ENCODE measurements around the gene ZNF789. TPM values are rescaled to one million over a fixed set of nuclear protein-coding genes. Genes with fewer than 3 reads are reported as not detected.

The ZNF789 gene
- total and polyA plus RNA-seq, 9 of the 15 experiments (the other 6 are each of a cell fraction or from before 2014, with no cell fraction given) = 6.1 to 57.0 (median 24.8) TPM

- in situ Hi-C loops (cut with MboI) (no loop called here), intact Hi-C loops (cut with micrococcal nuclease) (loop anchor here (1.0 to 5.0 kb wide), 2 partner anchors 90 to 466 kb away; partner anchors contain the start of gene ZSCAN25)
- ATAC-seq = peak; percentile 90
- no peaks in the 10 kb centered on the region for H3K9me1 ChIP-seq (ENCODE audit: control insufficient read depth, insufficient read depth, low read length)
- H3K9me3 ChIP-seq (replicated peaks; ENCODE audit: control insufficient read depth, insufficient read depth, low read depth, low read length) = peaks cover 12% of the 10 kb centered on the region
- 92% methylated on average over 21 of the region's 21 CpGs for WGBS (ENCODE audit: insufficient coverage, low coverage, missing lambda C conversion rate)
- no peak overlapping the region for H3K27ac ChIP-seq (ENCODE audit: extremely low read depth, low read depth, low read length)
- H3K4me3 ChIP-seq = no peak overlapping the region
- FAIRE-seq = peak; percentile 69
- ChIA-PET CTCF (ENCODE audit: low intra/inter-chr PET ratio) (no interaction called here), POLR2A (interaction anchor here (0.5 to 2.1 kb wide), 12 partner anchors 9 to 393 kb away, joined by 3 to 6 read pairs (median 4); partner anchors contain the start of genes TRIM4 and ZNF655)
- no peak overlapping the region for H2AFZ ChIP-seq (ENCODE audit: low read depth, low read length)
- no peaks in the 10 kb centered on the region for H3K79me2 ChIP-seq (ENCODE audit: control insufficient read depth, insufficient read depth, low read length)
- no TSS peak for BruUV-seq (replicated peaks)
- H3K36me3 ChIP-seq (ENCODE audit: control insufficient read depth, insufficient read depth, low read length) = peaks cover 62% of the 10 kb centered on the region
- no peaks in the 10 kb centered on the region for H3K4me1 ChIP-seq (replicated peaks in 1 of 2; ENCODE audit: control insufficient read depth in 2 of 2, insufficient read depth in 2 of 2, low read length in 2 of 2)
- no peaks in the 10 kb centered on the region for H4K20me1 ChIP-seq (replicated peaks; ENCODE audit: control insufficient read depth, insufficient read depth, low read length)
- H3K27me3 ChIP-seq (ENCODE audit: control insufficient read depth in 2 of 2, insufficient read depth in 2 of 2, low read length in 2 of 2) = no peaks in the 10 kb centered on the region; a peak in 1 of 5 replicates
- H3K9ac ChIP-seq (ENCODE audit: insufficient read depth in 1 of 2, low read depth in 2 of 2, low read length in 2 of 2) = no peak overlapping the region
- DNase-seq (ENCODE audit: extremely low read depth in 1 of 4, low spot score in 3 of 4) = peak in 1 of 4 experiments; percentile 45
- H3K4me2 ChIP-seq (ENCODE audit: insufficient read depth, low read length) = no peak overlapping the region
- no peak for TF ChIP-seq CGGBP1 (CRISPR knock-in tag; IDR thresholded peaks at IDR 0.05)
- TF ChIP-seq GATA2 (CRISPR knock-in tag; IDR thresholded peaks at IDR 0.05) = no peak
- no peak for TF ChIP-seq LEF1 (IDR thresholded peaks at IDR 0.05)
- no peak for TF ChIP-seq POLR3G (IDR thresholded peaks at IDR 0.05; ENCODE audit: extremely low read depth, insufficient read length, insufficient replicate concordance)
- TF ChIP-seq, protein P1, sequence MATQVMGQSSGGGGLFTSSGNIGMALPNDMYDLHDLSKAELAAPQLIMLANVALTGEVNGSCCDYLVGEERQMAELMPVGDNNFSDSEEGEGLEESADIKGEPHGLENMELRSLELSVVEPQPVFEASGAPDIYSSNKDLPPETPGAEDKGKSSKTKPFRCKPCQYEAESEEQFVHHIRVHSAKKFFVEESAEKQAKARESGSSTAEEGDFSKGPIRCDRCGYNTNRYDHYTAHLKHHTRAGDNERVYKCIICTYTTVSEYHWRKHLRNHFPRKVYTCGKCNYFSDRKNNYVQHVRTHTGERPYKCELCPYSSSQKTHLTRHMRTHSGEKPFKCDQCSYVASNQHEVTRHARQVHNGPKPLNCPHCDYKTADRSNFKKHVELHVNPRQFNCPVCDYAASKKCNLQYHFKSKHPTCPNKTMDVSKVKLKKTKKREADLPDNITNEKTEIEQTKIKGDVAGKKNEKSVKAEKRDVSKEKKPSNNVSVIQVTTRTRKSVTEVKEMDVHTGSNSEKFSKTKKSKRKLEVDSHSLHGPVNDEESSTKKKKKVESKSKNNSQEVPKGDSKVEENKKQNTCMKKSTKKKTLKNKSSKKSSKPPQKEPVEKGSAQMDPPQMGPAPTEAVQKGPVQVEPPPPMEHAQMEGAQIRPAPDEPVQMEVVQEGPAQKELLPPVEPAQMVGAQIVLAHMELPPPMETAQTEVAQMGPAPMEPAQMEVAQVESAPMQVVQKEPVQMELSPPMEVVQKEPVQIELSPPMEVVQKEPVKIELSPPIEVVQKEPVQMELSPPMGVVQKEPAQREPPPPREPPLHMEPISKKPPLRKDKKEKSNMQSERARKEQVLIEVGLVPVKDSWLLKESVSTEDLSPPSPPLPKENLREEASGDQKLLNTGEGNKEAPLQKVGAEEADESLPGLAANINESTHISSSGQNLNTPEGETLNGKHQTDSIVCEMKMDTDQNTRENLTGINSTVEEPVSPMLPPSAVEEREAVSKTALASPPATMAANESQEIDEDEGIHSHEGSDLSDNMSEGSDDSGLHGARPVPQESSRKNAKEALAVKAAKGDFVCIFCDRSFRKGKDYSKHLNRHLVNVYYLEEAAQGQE (IDR thresholded peaks at IDR 0.05; ENCODE audit: borderline replicate concordance) = peak; percentile 47; the same call in 1 of the 2 replicates
- TF ChIP-seq, protein P1 (CRISPR knock-in tag; IDR thresholded peaks at IDR 0.05; ENCODE audit: low read depth) = no peak
- no peak for TF ChIP-seq KDM1A (IDR thresholded peaks at IDR 0.05)
- TF ChIP-seq MNT (conservative IDR thresholded peaks at IDR 0.05) = no peak
- TF ChIP-seq SMC3 (conservative IDR thresholded peaks at IDR 0.05; ENCODE audit: insufficient read depth, low read depth, low read length) = peak; percentile 45; the same call in 1 of the 2 replicates
Measured at GRCh38 chr7:99525713-99526440, 53.2 kb downstream of the ZNF789 start.

All from K562 (cell line).